Measurements from ENCODE around the gene ELAVL2.
"Not testable (repeated sequence)": the region's sequence is repeated elsewhere in the genome, so short reads cannot be mapped to it uniquely, and the experiment has no call there.

Gene ELAVL2

GRCh38 chr9:23769307-23769935, 56.6 kb downstream of the ELAVL2 start:
- DNase-seq: peak; percentile 95

- no peak for DNase-seq
Observed at GRCh38 chr9:23768861-23769260, 57.2 kb downstream of the ELAVL2 start.

- DNase-seq: no peak
Observed at GRCh38 chr9:23766613-23767012, 59.4 kb downstream of the ELAVL2 start.

- DNase-seq: no peak
Observed at GRCh38 chr9:23765561-23765960, 60.5 kb downstream of the ELAVL2 start.

- DNase-seq: no peak
Observed at GRCh38 chr9:23764219-23764618, 61.8 kb downstream of the ELAVL2 start.

GRCh38 chr9:23754551-23754950, 71.5 kb downstream of the ELAVL2 start:
- DNase-seq: peak; percentile 30

GRCh38 chr9:23752859-23753258, 73.2 kb downstream of the ELAVL2 start:
- DNase-seq: no peak

- no peak for DNase-seq
Observed at GRCh38 chr9:23751633-23752032, 74.4 kb downstream of the ELAVL2 start.

GRCh38 chr9:23750808-23751207, 75.2 kb downstream of the ELAVL2 start:
- DNase-seq: no peak

- no peak for DNase-seq
Observed at GRCh38 chr9:23747088-23748075, 78.7 kb downstream of the ELAVL2 start.

- peak; percentile 17 for DNase-seq
Observed at GRCh38 chr9:23746317-23746716, 79.7 kb downstream of the ELAVL2 start.

- no peak for DNase-seq
Observed at GRCh38 chr9:23743036-23743435, 83.0 kb downstream of the ELAVL2 start.

GRCh38 chr9:23741351-23741750, 84.7 kb downstream of the ELAVL2 start:
- DNase-seq: no peak

- no peak for DNase-seq
Observed at GRCh38 chr9:23740531-23740930, 85.5 kb downstream of the ELAVL2 start.

- DNase-seq: no peak
Observed at GRCh38 chr9:23739753-23740152, 86.3 kb downstream of the ELAVL2 start.

- DNase-seq: no peak
Observed at GRCh38 chr9:23736293-23736692, 89.7 kb downstream of the ELAVL2 start.

GRCh38 chr9:23733495-23734078, 92.5 kb downstream of the ELAVL2 start:
- DNase-seq: no peak

GRCh38 chr9:23731353-23731752, 94.7 kb downstream of the ELAVL2 start:
- DNase-seq: no peak

- no peak for DNase-seq
Observed at GRCh38 chr9:23730364-23730763, 95.7 kb downstream of the ELAVL2 start.

GRCh38 chr9:23728736-23729135, 97.3 kb downstream of the ELAVL2 start:
- no peak for DNase-seq

GRCh38 chr9:23725279-23725946, 100.6 kb downstream of the ELAVL2 start:
- DNase-seq: no peak

GRCh38 chr9:23723672-23724071, 102.4 kb downstream of the ELAVL2 start:
- DNase-seq: no peak

- DNase-seq: not testable (repeated sequence)
Observed at GRCh38 chr9:23723048-23723447, 103.0 kb downstream of the ELAVL2 start.
